HCT116 (cell line): ENCODE results near the gene REG3A. TPM values are rescaled to one million over a fixed set of nuclear protein-coding genes. Genes with fewer than 3 reads are reported as not detected.

Experiments
- ATAC-seq: fragments of 200-7000 bp; cut with Tn5 transposase; 2 replicates; pipeline ENCODE4 v1.9.1; 2020; ENCODE audit warnings: mild to moderate bottlenecking, moderate library complexity
- BruUV-seq: library from RNA; stranded (reverse); fragments of 400-500 nt; replicated peaks from 2 replicates; lab custom pipeline; 2021; lab: Mats Ljungman, UMichigan
- CTCF ChIA-PET: fragments of 300-600 bp; sonication (Branson Sonifier 250); formaldehyde crosslinking; loops from one replicate; lab custom pipeline; 2021; ENCODE audit warnings: antibody characterized with exemption; lab: Charles Lee
- POLR2A ChIA-PET: fragments of 300-600, 350-600 bp; sonication (Branson Sonifier 250); formaldehyde crosslinking; loops from one replicate; lab custom pipeline; 2021; ENCODE audit warnings: antibody characterized with exemption; lab: Charles Lee
- RAD21 ChIA-PET, 2 experiments: fragments of 300-600 bp; sonication (Branson Sonifier 250); formaldehyde crosslinking; loops; one replicate each; lab custom pipeline; 2023; ENCODE audit warnings: low total read pairs in 2 of 2; ENCODE audit not compliant: uncharacterized antibody in 2 of 2, unreplicated experiment in 2 of 2, low non-redundant PET in 1 of 2; lab: Charles Lee
- DNase-seq: peaks from one replicate; pipeline ENCODE4 v3.0.0-alpha.2; 2010; ENCODE audit warnings: low read depth, low spot score
- H2AFZ ChIP-seq: fragments of 200-600 bp; shearing (Covaris generic), sonication (generic); 2 replicates; pipeline ENCODE4 v1.6.1; 2017; ENCODE audit warnings: low read depth, mixed run types, mixed read lengths, antibody characterized with exemption, low read length; ENCODE audit not compliant: poor library complexity, severe bottlenecking
- H3K27ac ChIP-seq: 2 replicates; pipeline ENCODE4 v1.5.1; 2012; ENCODE audit warnings: low read depth, low read length
- H3K27me3 ChIP-seq: fragments of 200-600 bp; sonication (generic); 2 replicates; pipeline ENCODE4 v1.6.1; 2016; ENCODE audit warnings: mixed run types, low read length, mixed read lengths; ENCODE audit not compliant: insufficient read depth
- H3K36me3 ChIP-seq, 2 experiments: fragments of 200-500 bp in 1 of 2; fragments of 200-600 bp in 1 of 2; sonication (Bioruptor generic) in 1 of 2; sonication (generic) in 1 of 2; 2 replicates each; pipeline versions ENCODE4 v1.5.1 to v1.6.1; 2014 to 2016; ENCODE audit warnings: low read length in 2 of 2, inconsistent platforms in 1 of 2, mixed read lengths in 1 of 2, mixed run types in 1 of 2; ENCODE audit not compliant: insufficient read depth in 2 of 2, control insufficient read depth in 1 of 2
- H3K4me1 ChIP-seq, 2 experiments: fragments of 200-600 bp in 1 of 2; sonication (generic) in 1 of 2; 2 replicates each; pipeline versions ENCODE4 v1.5.1 to v1.6.1; 2012 to 2017; ENCODE audit warnings: low read length in 2 of 2, inconsistent platforms in 1 of 2, mild to moderate bottlenecking in 1 of 2, mixed read lengths in 1 of 2, mixed run types in 1 of 2, moderate library complexity in 1 of 2; ENCODE audit not compliant: insufficient read depth in 2 of 2, control insufficient read depth in 1 of 2
- H3K4me2 ChIP-seq: fragments of 200-600 bp; sonication (generic); 2 replicates; pipeline ENCODE4 v1.6.1; 2017; ENCODE audit warnings: mixed run types, low read length, mixed read lengths
- H3K4me3 ChIP-seq, 2 experiments: fragments of 200-600 bp in 1 of 2; sonication (generic) in 1 of 2; replicated peaks in 1 of 2; 2 replicates each; pipeline ENCODE4 v1.5.1; 2011 to 2016; ENCODE audit warnings: low read length in 2 of 2, control low read depth in 1 of 2, low read depth in 1 of 2, mild to moderate bottlenecking in 1 of 2, mixed read lengths in 1 of 2, mixed run types in 1 of 2
- H3K79me2 ChIP-seq: fragments of 200-600 bp; sonication (generic); 2 replicates; pipeline ENCODE4 v1.6.1; 2017; ENCODE audit warnings: mild to moderate bottlenecking, mixed run types, low read length, moderate library complexity, mixed read lengths; ENCODE audit not compliant: insufficient read depth
- H3K9ac ChIP-seq: fragments of 200-600 bp; sonication (generic); 2 replicates; pipeline ENCODE4 v1.6.1; 2016; ENCODE audit warnings: low read length, mixed read lengths
- H3K9me2 ChIP-seq: fragments of 200-600 bp; sonication (generic), shearing (Covaris generic); 2 replicates; pipeline ENCODE4 v1.6.1; 2017; ENCODE audit warnings: mixed run types, mild to moderate bottlenecking, moderate library complexity; ENCODE audit not compliant: insufficient read depth
- H3K9me3 ChIP-seq, 2 experiments: fragments of 200-500 bp in 1 of 2; fragments of 200-600 bp in 1 of 2; sonication (Bioruptor generic) in 1 of 2; sonication (generic) in 1 of 2; 2 replicates each; pipeline ENCODE4 v1.6.1; 2014 to 2017; ENCODE audit warnings: low read length in 2 of 2, mixed read lengths in 2 of 2, inconsistent platforms in 1 of 2, low read depth in 1 of 2, mild to moderate bottlenecking in 1 of 2, mixed run types in 1 of 2, moderate library complexity in 1 of 2; ENCODE audit not compliant: control insufficient read depth in 1 of 2, insufficient read depth in 1 of 2
- H4K20me1 ChIP-seq: fragments of 200-600 bp; sonication (generic), shearing (Covaris generic); 2 replicates; pipeline ENCODE4 v1.6.1; 2017; ENCODE audit warnings: mixed run types, mild to moderate bottlenecking, moderate library complexity; ENCODE audit not compliant: insufficient read depth
- EZH2phosphoT487 ChIP-seq: fragments of 200-600 bp; IDR thresholded peaks from 2 replicates; pipeline ENCODE4 v1.6.1; 2018; ENCODE audit warnings: antibody characterized with exemption, borderline replicate concordance
- POLR2A ChIP-seq: IDR thresholded peaks from 2 replicates; pipeline ENCODE4 v1.7.0; 2011; ENCODE audit warnings: borderline replicate concordance; ENCODE audit not compliant: insufficient read depth, insufficient read length; ENCODE audit errors: extremely low read depth
- POLR2AphosphoS5 ChIP-seq: IDR thresholded peaks from 2 replicates; pipeline ENCODE4 v1.6.1; 2011; ENCODE audit warnings: mild to moderate bottlenecking, low read depth, low read length, moderate library complexity
- RAD21 ChIP-seq: IDR thresholded peaks from 2 replicates; pipeline ENCODE4 v1.6.1; 2012; ENCODE audit warnings: low read depth, mild to moderate bottlenecking
- SP1 ChIP-seq: IDR thresholded peaks from 2 replicates; pipeline ENCODE4 v1.6.1; 2012; ENCODE audit warnings: low read depth
- TCF7L2 ChIP-seq: IDR thresholded peaks from 2 replicates; pipeline ENCODE4 v1.7.0; 2011; ENCODE audit warnings: borderline replicate concordance, inconsistent platforms; ENCODE audit not compliant: insufficient read depth, insufficient read length; ENCODE audit errors: extremely low read depth
- intact Hi-C: fragments of 100-400 bp; cut with micrococcal nuclease; formaldehyde crosslinking; loops from 2 replicates; pipeline ENCODE4 v1.10.0; 2022
- total RNA-seq: library from RNA; stranded (reverse); gene quantifications from one replicate; pipeline ENCODE4 v1.2.1, GENCODE V29; 2021; ENCODE audit not compliant: unreplicated experiment
- TF ChIP-seq, protein P1 (sequence below): IDR thresholded peaks from 2 replicates; pipeline ENCODE4 v1.6.1; 2012
- TF ChIP-seq, protein P2 (sequence below), 3 experiments: fragments of 200-600 bp in 1 of 3; sonication (generic) in 1 of 3; IDR thresholded peaks in 2 of 3; conservative IDR thresholded peaks in 1 of 3; 2 replicates each; pipeline ENCODE4 v1.5.1; 2012 to 2017; ENCODE audit warnings: low read depth in 2 of 3, low read length in 2 of 3, antibody characterized with exemption in 1 of 3, borderline replicate concordance in 1 of 3, control low read depth in 1 of 3, mild to moderate bottlenecking in 1 of 3, mixed read lengths in 1 of 3, mixed run types in 1 of 3, moderate library complexity in 1 of 3; ENCODE audit not compliant: insufficient read depth in 1 of 3
- TF ChIP-seq, protein P3 (sequence below): IDR thresholded peaks from 2 replicates; pipeline ENCODE4 v1.6.1; 2011; ENCODE audit warnings: mild to moderate bottlenecking, low read length, moderate library complexity; ENCODE audit not compliant: insufficient replicate concordance; ENCODE audit errors: extremely low read depth

REG3A gene
- total RNA-seq, 1 experiment from 2014 or later, result not detected

DNA sequence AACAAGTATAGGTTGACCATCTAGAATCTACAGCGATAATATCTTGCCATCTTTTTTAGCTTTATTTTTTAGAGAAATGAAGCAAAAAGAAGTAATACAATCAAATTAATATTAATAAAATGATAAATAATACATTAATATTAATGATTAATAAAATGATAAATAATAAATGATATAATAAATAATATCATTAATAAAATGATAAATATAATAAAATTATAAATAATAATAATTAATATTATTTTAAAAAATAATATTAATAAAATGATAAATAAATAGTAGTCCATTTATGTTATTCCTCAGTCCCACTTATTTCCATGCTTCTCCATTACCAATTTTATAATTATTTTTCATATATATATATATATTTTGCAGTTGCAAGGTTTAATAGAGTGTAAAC, 3.2 kb upstream of the REG3A start:
- BruUV-seq, result no TSS peak
- Histone ChIP-seq H3K9me2 (no peaks in the 10 kb centered on the region), H3K27me3 (no peaks in the 10 kb centered on the region), H3K9me3 (peaks cover 0 to 6% of the 10 kb centered on the region in 2 experiments; a peak in 1 of 4 replicates), H2AFZ (no peak overlapping the region), H3K4me2 (no peak overlapping the region), H4K20me1 (no peaks in the 10 kb centered on the region), H3K4me1 (no peaks in the 10 kb centered on the region), H3K36me3 (no peaks in the 10 kb centered on the region), H3K27ac (no peak overlapping the region), H3K9ac (no peak overlapping the region), H3K4me3 (no peak overlapping the region), H3K79me2 (no peaks in the 10 kb centered on the region)
- POLR2A ChIA-PET, result no interaction called here
- DNase-seq, result no peak
- intact Hi-C loops, result no loop called here
- TF ChIP-seq, protein P1, sequence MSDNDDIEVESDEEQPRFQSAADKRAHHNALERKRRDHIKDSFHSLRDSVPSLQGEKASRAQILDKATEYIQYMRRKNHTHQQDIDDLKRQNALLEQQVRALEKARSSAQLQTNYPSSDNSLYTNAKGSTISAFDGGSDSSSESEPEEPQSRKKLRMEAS, result no peak
- no peak for TF ChIP-seq POLR2A
- no peak for TF ChIP-seq EZH2phosphoT487
- no peak for TF ChIP-seq POLR2AphosphoS5
- ATAC-seq, result no peak
- RAD21 ChIA-PET, result no interaction called here
- CTCF ChIA-PET, result no interaction called here

DNA sequence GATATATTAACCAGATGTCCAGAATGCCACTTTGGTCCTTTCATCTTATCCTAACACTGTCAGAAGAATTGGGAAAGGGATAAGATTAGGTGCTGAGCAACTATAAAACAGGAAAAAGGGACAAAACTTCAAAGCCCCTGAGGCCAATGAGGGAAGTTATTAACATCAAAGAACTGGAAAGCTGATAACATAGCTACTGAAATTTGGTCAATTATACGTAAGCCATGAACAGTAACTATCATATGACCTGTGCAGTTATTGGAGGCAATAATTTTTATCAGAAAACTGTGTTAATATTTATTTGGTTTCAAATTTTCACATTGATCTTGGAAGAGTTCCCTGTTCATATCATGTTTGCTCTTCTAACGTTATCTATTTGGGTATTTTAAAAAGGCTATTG, 2.6 kb upstream of the REG3A start:
- no peak overlapping the region for H3K9ac ChIP-seq
- peaks cover 0 to 6% of the 10 kb centered on the region in 2 experiments; a peak in 2 of 4 replicates for H3K9me3 ChIP-seq
- TF ChIP-seq SP1 (no peak), RAD21 (no peak), TCF7L2 (peak; percentile 20)
- TF ChIP-seq, protein P2, sequence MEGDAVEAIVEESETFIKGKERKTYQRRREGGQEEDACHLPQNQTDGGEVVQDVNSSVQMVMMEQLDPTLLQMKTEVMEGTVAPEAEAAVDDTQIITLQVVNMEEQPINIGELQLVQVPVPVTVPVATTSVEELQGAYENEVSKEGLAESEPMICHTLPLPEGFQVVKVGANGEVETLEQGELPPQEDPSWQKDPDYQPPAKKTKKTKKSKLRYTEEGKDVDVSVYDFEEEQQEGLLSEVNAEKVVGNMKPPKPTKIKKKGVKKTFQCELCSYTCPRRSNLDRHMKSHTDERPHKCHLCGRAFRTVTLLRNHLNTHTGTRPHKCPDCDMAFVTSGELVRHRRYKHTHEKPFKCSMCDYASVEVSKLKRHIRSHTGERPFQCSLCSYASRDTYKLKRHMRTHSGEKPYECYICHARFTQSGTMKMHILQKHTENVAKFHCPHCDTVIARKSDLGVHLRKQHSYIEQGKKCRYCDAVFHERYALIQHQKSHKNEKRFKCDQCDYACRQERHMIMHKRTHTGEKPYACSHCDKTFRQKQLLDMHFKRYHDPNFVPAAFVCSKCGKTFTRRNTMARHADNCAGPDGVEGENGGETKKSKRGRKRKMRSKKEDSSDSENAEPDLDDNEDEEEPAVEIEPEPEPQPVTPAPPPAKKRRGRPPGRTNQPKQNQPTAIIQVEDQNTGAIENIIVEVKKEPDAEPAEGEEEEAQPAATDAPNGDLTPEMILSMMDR (IDR thresholded peaks at IDR 0.05 in 2 of 3, conservative IDR thresholded peaks at IDR 0.05 in 1 of 3; ENCODE audit: borderline replicate concordance in 1 of 3, insufficient read depth in 1 of 3, low read depth in 2 of 3, low read length in 2 of 3), result no peak
- TF ChIP-seq, protein P3, sequence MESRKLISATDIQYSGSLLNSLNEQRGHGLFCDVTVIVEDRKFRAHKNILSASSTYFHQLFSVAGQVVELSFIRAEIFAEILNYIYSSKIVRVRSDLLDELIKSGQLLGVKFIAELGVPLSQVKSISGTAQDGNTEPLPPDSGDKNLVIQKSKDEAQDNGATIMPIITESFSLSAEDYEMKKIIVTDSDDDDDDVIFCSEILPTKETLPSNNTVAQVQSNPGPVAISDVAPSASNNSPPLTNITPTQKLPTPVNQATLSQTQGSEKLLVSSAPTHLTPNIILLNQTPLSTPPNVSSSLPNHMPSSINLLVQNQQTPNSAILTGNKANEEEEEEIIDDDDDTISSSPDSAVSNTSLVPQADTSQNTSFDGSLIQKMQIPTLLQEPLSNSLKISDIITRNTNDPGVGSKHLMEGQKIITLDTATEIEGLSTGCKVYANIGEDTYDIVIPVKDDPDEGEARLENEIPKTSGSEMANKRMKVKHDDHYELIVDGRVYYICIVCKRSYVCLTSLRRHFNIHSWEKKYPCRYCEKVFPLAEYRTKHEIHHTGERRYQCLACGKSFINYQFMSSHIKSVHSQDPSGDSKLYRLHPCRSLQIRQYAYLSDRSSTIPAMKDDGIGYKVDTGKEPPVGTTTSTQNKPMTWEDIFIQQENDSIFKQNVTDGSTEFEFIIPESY, result no peak
- CTCF ChIA-PET, result no interaction called here
- no peak overlapping the region for H2AFZ ChIP-seq
- H4K20me1 ChIP-seq, result no peaks in the 10 kb centered on the region
- POLR2A ChIA-PET, result no interaction called here
- no peak overlapping the region for H3K4me2 ChIP-seq
- H3K27ac ChIP-seq, result no peak overlapping the region
- no peaks in the 10 kb centered on the region for H3K27me3 ChIP-seq
- H3K79me2 ChIP-seq, result no peaks in the 10 kb centered on the region
- no peak for DNase-seq
- intact Hi-C loops, result no loop called here
- H3K9me2 ChIP-seq, result no peaks in the 10 kb centered on the region
- ATAC-seq, result no peak
- no peaks in the 10 kb centered on the region for H3K4me1 ChIP-seq
- no peak overlapping the region for H3K4me3 ChIP-seq
- RAD21 ChIA-PET, result no interaction called here
- BruUV-seq, result no TSS peak
- no peaks in the 10 kb centered on the region for H3K36me3 ChIP-seq
